ENCODE measurements around the gene MAN2B1.
"Not testable (repeated sequence)": the region's sequence is repeated elsewhere in the genome, so short reads cannot be mapped to it uniquely, and the experiment has no call there.

Gene MAN2B1

DNA sequence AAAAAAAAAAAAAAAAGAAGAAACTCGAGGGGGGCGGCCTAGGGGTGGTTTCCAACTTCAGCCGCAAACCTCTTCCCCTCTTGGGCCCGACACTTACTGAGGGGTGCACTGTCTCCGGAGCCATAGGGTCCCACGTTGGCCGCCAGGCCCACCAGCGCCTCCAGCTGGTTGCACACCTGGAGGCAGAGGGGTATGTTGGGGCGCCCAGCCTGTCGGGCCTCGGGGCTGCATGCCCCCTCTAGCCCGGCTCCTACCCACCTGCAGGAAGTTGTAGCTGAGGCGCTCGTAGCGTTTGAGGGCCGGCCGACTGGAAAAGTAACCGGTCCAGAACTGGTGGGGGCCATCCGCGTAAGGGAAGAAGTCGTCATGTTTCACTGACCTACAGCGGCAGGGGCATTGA is 8.6 kb downstream of the MAN2B1 start:
- DNase-seq (ENCODE audit: low spot score) = no peak

GRCh38 chr19:12656899-12657571 is 9.5 kb downstream of the MAN2B1 start:
- DNase-seq (ENCODE audit: low spot score) = no peak

DNA sequence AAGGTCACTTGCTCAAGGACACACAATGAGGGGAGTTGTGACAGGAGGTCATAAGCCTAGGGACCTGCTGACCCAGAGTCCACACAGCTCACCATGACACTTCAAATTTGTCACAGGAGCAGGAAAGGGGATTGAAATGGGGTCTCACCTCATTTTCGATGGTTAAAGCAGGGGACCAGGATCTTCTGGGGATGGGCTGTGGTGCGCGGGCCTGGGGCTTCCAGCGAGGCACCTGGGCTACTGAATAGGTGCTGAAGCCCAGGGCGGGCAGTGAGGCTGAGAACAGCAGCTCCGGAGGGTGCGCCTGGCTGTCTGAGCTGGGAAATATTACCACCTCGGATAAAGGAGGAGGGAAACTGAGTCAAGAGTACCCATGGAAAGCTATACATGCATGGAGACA is 11.0 kb downstream of the MAN2B1 start:
- no peak for DNase-seq (ENCODE audit: low spot score)

DNA sequence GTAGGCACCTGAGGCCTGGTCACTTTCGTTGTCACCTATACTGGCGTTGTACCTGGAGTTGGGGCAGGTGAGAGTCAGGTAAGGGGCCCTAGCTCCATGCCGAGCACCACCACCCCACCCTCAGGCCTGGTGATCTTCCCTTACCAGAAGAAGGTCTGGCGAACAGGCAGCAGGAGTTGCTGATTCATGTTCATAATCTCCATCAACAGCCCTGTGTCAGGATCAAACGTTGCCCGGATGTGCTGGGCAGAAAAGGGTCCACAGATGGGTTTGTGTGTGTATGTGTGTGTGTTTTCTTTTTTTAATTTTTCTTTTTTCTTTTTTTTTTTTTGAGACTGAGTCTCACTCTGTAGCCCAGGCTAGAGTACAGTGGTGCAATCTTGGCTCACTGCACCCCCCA is 14.3 kb downstream of the MAN2B1 start:
- DNase-seq (ENCODE audit: low spot score) = no peak

GRCh38 chr19:12649941-12650340 is 16.6 kb downstream of the MAN2B1 start:
- DNase-seq (ENCODE audit: low spot score) = no peak

GRCh38 chr19:12648088-12648487 is 18.5 kb downstream of the MAN2B1 start:
- DNase-seq (ENCODE audit: low spot score) = no peak

DNA sequence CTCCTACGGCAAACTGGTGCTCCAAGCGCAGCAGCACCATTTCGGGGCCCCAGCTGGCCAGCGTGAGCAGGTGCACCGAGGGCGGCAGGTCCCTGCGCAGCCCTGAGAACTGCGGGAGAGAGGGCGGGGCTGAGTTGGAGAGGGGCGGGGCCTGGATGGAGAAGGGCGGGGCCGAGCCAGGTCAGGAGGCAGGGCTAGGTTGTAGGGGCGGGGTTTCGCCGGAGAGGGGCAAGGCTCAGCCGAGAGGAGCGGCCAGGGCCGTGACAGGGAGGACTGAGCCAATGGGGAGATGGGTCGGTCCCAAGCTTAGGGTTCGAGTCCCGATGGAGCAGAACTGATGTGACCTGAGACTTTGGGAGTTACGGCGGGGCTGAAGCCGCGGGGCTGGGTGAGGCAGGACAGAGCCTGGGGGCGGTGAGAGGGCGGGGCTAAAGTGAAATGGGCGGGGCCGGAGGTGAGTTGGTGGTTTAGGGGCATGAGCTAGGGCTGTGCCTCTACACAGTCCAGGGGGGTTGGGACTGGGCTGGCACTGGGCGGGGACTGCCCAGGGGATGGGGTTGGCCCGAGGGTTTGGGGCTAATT is 19.0 kb downstream of the MAN2B1 start:
- no peak for DNase-seq (ENCODE audit: low spot score)

GRCh38 chr19:12647047-12647446 is 19.5 kb downstream of the MAN2B1 start:
- DNase-seq (ENCODE audit: low spot score) = no peak

- DNase-seq (ENCODE audit: low spot score) = no peak
These were observed 20.0 kb downstream of the MAN2B1 start for GRCh38 chr19:12646551-12646950.

- DNase-seq (ENCODE audit: low spot score) = not testable (repeated sequence)
These were observed 22.8 kb downstream of the MAN2B1 start for GRCh38 chr19:12643716-12644115.

DNA sequence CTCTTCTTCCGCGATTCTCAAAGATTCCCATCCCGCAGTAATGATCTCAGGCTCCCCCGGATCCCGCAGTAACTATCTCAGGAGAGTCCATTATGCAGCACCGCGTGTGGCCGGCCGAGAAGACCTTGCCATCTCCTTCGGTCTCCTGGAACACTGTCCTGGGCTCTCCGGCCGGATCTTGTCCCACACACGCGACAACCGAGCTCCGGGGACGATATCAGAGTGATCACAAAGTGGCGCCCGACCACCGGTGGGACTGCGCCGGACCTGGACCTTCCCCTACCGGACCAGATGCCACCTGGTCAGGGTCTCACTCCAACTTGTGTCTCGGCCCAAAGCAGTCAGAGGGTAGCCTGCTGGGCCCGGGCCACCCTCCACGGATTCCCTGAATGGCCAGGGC is 24.0 kb downstream of the MAN2B1 start:
- DNase-seq (ENCODE audit: low spot score) = no peak

GRCh38 chr19:12641456-12641855 is 25.1 kb downstream of the MAN2B1 start:
- no peak for DNase-seq (ENCODE audit: low spot score)

DNA sequence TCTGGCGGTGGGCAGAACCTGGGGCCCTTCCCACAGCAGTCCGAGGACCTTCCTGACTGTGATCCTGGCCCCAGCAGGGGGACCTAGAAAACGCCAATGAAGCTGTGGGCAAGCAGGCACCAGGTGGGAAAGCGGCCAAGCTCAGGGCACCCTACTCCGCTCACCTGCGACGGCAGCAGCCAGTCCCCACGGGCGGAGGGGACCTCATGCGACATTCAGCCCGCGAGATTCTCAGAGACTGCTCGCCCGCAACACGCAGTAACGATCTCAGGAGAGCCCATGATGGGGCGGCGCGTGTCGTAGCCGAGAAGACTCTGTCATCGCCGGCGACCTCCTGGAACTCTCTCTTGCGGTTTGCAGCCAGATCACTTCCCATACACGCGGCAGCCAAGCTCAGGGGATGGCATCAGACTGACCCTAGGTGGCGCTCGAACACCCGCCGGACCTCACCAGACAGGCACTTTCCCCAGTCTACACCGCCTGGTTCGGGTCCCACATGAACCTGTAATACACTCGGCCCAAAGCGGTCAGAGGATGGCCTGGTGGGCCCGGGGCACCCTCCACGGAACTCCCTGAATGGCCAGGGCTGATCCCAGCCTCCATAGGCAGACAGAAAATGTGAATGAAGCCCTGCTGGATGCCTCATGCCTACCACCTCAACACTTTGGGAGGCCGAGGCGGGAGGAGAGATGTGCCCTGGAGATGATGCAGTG is 26.5 kb downstream of the MAN2B1 start:
- peak; percentile 84 for DNase-seq (ENCODE audit: low spot score)

- DNase-seq (ENCODE audit: low spot score) = no peak
These were observed 27.8 kb downstream of the MAN2B1 start for GRCh38 chr19:12638611-12639182.

DNA sequence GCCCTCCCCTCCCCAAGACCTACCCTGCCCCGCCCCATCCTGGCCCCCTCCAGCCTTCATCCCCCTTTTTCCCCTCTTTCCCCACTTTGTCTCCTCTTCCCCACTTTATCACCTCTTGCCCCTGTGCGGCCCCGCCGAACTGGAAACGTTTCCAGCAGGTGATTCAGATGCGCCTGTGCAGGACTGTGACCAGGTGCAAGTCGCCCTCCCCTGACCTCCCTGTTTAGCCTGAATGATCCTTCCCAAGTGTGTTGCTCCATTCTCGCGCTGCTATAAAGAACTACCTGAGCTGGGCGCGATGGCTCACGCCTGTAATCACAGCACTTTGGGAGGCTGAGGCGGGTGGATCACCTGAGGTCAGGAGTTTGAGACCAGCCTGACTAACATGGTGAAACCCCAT is 29.9 kb downstream of the MAN2B1 start:
- no peak for DNase-seq (ENCODE audit: low spot score)

- DNase-seq (ENCODE audit: low spot score) = no peak
These were observed 37.3 kb downstream of the MAN2B1 start for GRCh38 chr19:12629215-12629614.

- no peak for DNase-seq (ENCODE audit: low spot score)
These were observed 38.2 kb downstream of the MAN2B1 start for GRCh38 chr19:12628040-12629022.

- no peak for DNase-seq (ENCODE audit: low spot score)
These were observed 39.6 kb downstream of the MAN2B1 start for GRCh38 chr19:12626958-12627357.

- no peak for DNase-seq (ENCODE audit: low spot score)
These were observed 43.0 kb downstream of the MAN2B1 start for GRCh38 chr19:12623361-12624031.

GRCh38 chr19:12621253-12622024 is 45.1 kb downstream of the MAN2B1 start:
- DNase-seq (ENCODE audit: low spot score) = not testable (repeated sequence)

- DNase-seq (ENCODE audit: low spot score) = no peak
These were observed 48.9 kb downstream of the MAN2B1 start for GRCh38 chr19:12617646-12618045.

Measured in CD4-positive, alpha-beta T cell treated with Interleukin-6 at 100 ng/mL for 8 hours (primary cell).